HG02623 (cell line): ENCODE results near the gene TGFB3.
A peak's percentile ranks its signal among the peaks of the same experiment; 100 is the strongest.

Source experiments
- ATAC-seq: cut with Tn5 transposase; IDR thresholded peaks from one replicate; pipeline ENCODE4 v1.9.1; 2021; ENCODE audit warnings: moderate library complexity; ENCODE audit not compliant: unreplicated experiment

The TGFB3 gene

GRCh38 chr14:75987201-75987970, 5.6 kb upstream of the TGFB3 start:
- ATAC-seq = no peak

GRCh38 chr14:75986439-75986765, 4.6 kb upstream of the TGFB3 start:
- no peak for ATAC-seq

- no peak for ATAC-seq
Measured at GRCh38 chr14:75985618-75986438, 4.0 kb upstream of the TGFB3 start, which contains the start of gene IFT43. Gene IFT43, plus strand, starts transcription at chr14:75985763. Its CDS starts 24 bp downstream, at chr14:75985787.

- no peak for ATAC-seq
Measured at GRCh38 chr14:75984674-75985073, 2.9 kb upstream of the TGFB3 start.

GRCh38 chr14:75983019-75983358, 1.2 kb upstream of the TGFB3 start:
- no peak for ATAC-seq

GRCh38 chr14:75982266-75983018, 647 bp upstream of the TGFB3 start:
- ATAC-seq = peak; percentile 37

GRCh38 chr14:75980856-75981255, 939 bp downstream of the TGFB3 start:
- ATAC-seq = no peak

GRCh38 chr14:75979648-75980565, 1.9 kb downstream of the TGFB3 start:
- ATAC-seq = no peak

- ATAC-seq = no peak
Measured at GRCh38 chr14:75979071-75979571, 2.7 kb downstream of the TGFB3 start.

GRCh38 chr14:75978249-75978731, 3.5 kb downstream of the TGFB3 start:
- no peak for ATAC-seq

- ATAC-seq = no peak
Measured at GRCh38 chr14:75977582-75977943, 4.2 kb downstream of the TGFB3 start.

GRCh38 chr14:75976826-75977581, 4.8 kb downstream of the TGFB3 start:
- ATAC-seq = no peak

GRCh38 chr14:75972801-75973421, 8.9 kb downstream of the TGFB3 start:
- ATAC-seq = no peak

GRCh38 chr14:75971509-75971908, 10.3 kb downstream of the TGFB3 start:
- ATAC-seq = no peak

GRCh38 chr14:75970989-75971388, 10.8 kb downstream of the TGFB3 start:
- ATAC-seq = no peak

- ATAC-seq = no peak
Measured at GRCh38 chr14:75969891-75970290, 11.9 kb downstream of the TGFB3 start.

- ATAC-seq = no peak
Measured at GRCh38 chr14:75969126-75969525, 12.7 kb downstream of the TGFB3 start.

- ATAC-seq = no peak
Measured at GRCh38 chr14:75968456-75968855, 13.3 kb downstream of the TGFB3 start.

GRCh38 chr14:75967866-75968265, 13.9 kb downstream of the TGFB3 start:
- no peak for ATAC-seq
